Mesenchymal stem cell (in vitro differentiated cells and primary cell): Measurements from ENCODE around the gene MPZL2. TPM values are rescaled to one million over a fixed set of nuclear protein-coding genes. Genes with fewer than 3 reads are reported as not detected.

ENCODE experiments used
- DNase-seq: peaks from one replicate; pipeline ENCODE4 v3.0.0-alpha.2; 2013
- H2AFZ ChIP-seq: one replicate; pipeline ENCODE4 v1.6.1; 2013; ENCODE audit warnings: low read depth, mild to moderate bottlenecking, control low read depth, inconsistent platforms, low read length, moderate library complexity
- H2AK5ac ChIP-seq: 2 replicates; pipeline ENCODE4 v1.6.1; 2013; ENCODE audit warnings: low read length, moderate library complexity, mild to moderate bottlenecking, inconsistent platforms; ENCODE audit not compliant: severe bottlenecking
- H2BK120ac ChIP-seq: one replicate; pipeline ENCODE4 v1.6.1; 2013; ENCODE audit warnings: low read depth, mild to moderate bottlenecking, inconsistent platforms, low read length, moderate library complexity
- H2BK12ac ChIP-seq, 2 experiments: one replicate each; pipeline ENCODE4 v1.6.1; 2013; ENCODE audit warnings: inconsistent platforms in 2 of 2, low read length in 2 of 2, mild to moderate bottlenecking in 2 of 2, moderate library complexity in 2 of 2, control low read depth in 1 of 2
- H2BK15ac ChIP-seq: one replicate; pipeline ENCODE4 v1.6.1; 2013; ENCODE audit warnings: mild to moderate bottlenecking, low read depth, inconsistent platforms; ENCODE audit not compliant: poor library complexity, severe bottlenecking
- H2BK5ac ChIP-seq: 2 replicates; pipeline ENCODE4 v1.6.1; 2013; ENCODE audit warnings: low read depth, mild to moderate bottlenecking, low read length, control low read depth, inconsistent platforms; ENCODE audit not compliant: poor library complexity, severe bottlenecking
- H3K14ac ChIP-seq, 2 experiments: one replicate each; pipeline ENCODE4 v1.6.1; 2013; ENCODE audit warnings: inconsistent platforms in 2 of 2, low read length in 2 of 2, control low read depth in 1 of 2, mild to moderate bottlenecking in 1 of 2, moderate library complexity in 1 of 2
- H3K18ac ChIP-seq, 2 experiments: one replicate each; pipeline ENCODE4 v1.6.1; 2013; ENCODE audit warnings: inconsistent platforms in 2 of 2, low read length in 2 of 2, control low read depth in 1 of 2, low read depth in 1 of 2, mild to moderate bottlenecking in 1 of 2
- H3K23ac ChIP-seq, 2 experiments: one replicate each; pipeline ENCODE4 v1.6.1; 2013; ENCODE audit warnings: inconsistent platforms in 2 of 2, low read length in 2 of 2, mild to moderate bottlenecking in 2 of 2, moderate library complexity in 2 of 2, control low read depth in 1 of 2
- H3K27ac ChIP-seq: 2 replicates; pipeline ENCODE4 v1.5.1; 2013; ENCODE audit warnings: mild to moderate bottlenecking, moderate library complexity, low read length, control low read depth, inconsistent platforms; ENCODE audit not compliant: poor library complexity, severe bottlenecking
- H3K27me3 ChIP-seq, 2 experiments: 2 replicates each; pipeline versions ENCODE4 v1.6.1 to v1.7.0; 2013; ENCODE audit warnings: low read length in 2 of 2, mild to moderate bottlenecking in 2 of 2, moderate library complexity in 2 of 2, control low read depth in 1 of 2, inconsistent platforms in 1 of 2; ENCODE audit not compliant: control insufficient read depth in 1 of 2, insufficient read depth in 1 of 2
- H3K36me3 ChIP-seq, 2 experiments: 2 replicates each; pipeline versions ENCODE4 v1.6.1 to v1.7.0; 2013; ENCODE audit warnings: low read length in 2 of 2, control low read depth in 1 of 2, inconsistent platforms in 1 of 2, low read depth in 1 of 2, mild to moderate bottlenecking in 1 of 2; ENCODE audit not compliant: insufficient read depth in 2 of 2, control insufficient read depth in 1 of 2
- H3K4ac ChIP-seq, 2 experiments: one replicate each; pipeline ENCODE4 v1.6.1; 2013; ENCODE audit warnings: inconsistent platforms in 2 of 2, low read length in 2 of 2, mild to moderate bottlenecking in 2 of 2, moderate library complexity in 2 of 2, control low read depth in 1 of 2, low read depth in 1 of 2
- H3K4me1 ChIP-seq: 2 replicates; pipeline ENCODE4 v1.6.1; 2013; ENCODE audit warnings: low read depth, low read length, control low read depth; ENCODE audit not compliant: control insufficient read depth, insufficient read depth
- H3K4me2 ChIP-seq: 2 replicates; pipeline ENCODE4 v1.6.1; 2013; ENCODE audit warnings: low read length, mild to moderate bottlenecking, inconsistent platforms; ENCODE audit not compliant: poor library complexity, severe bottlenecking
- H3K4me3 ChIP-seq, 2 experiments: 2 replicates each; pipeline versions ENCODE4 v1.5.1 to v1.7.0; 2013; ENCODE audit warnings: low read length in 2 of 2, mild to moderate bottlenecking in 2 of 2, control low read depth in 1 of 2, low read depth in 1 of 2; ENCODE audit not compliant: insufficient read depth in 1 of 2
- H3K79me1 ChIP-seq: replicated peaks from 2 replicates; pipeline ENCODE4 v1.6.1; 2013; ENCODE audit warnings: mild to moderate bottlenecking, control low read depth, low read length, inconsistent platforms; ENCODE audit not compliant: poor library complexity, severe bottlenecking
- H3K9ac ChIP-seq: 2 replicates; pipeline ENCODE4 v1.7.0; 2013; ENCODE audit warnings: mild to moderate bottlenecking, low read length, moderate library complexity
- H3K9me3 ChIP-seq: 2 replicates; pipeline ENCODE4 v1.7.0; 2013; ENCODE audit warnings: mild to moderate bottlenecking, low read length; ENCODE audit not compliant: control insufficient read depth
- H4K8ac ChIP-seq: one replicate; pipeline ENCODE4 v1.6.1; 2013; ENCODE audit warnings: inconsistent platforms, mild to moderate bottlenecking, low read length, moderate library complexity
- H4K91ac ChIP-seq: one replicate; pipeline ENCODE4 v1.6.1; 2013; ENCODE audit warnings: mild to moderate bottlenecking, low read length, inconsistent platforms
- WGBS: methylation state at CpG from one replicate; pipeline ENCODE4 v1.1.7; 2013; ENCODE audit warnings: mixed read lengths; 5-methylcytosine and 5-hydroxymethylcytosine counted together
- polyA plus RNA-seq, 2 experiments: library from polyadenylated mRNA; stranded (reverse); fragments of 200-250 nt; gene quantifications; one replicate each; pipeline ENCODE4 v1.2.3, GENCODE V29; 2013

MPZL2 gene
- polyA plus RNA-seq (2013, experiment 1 of 2), result not detected
- polyA plus RNA-seq (2013, experiment 2 of 2), result 0.03 TPM

DNA sequence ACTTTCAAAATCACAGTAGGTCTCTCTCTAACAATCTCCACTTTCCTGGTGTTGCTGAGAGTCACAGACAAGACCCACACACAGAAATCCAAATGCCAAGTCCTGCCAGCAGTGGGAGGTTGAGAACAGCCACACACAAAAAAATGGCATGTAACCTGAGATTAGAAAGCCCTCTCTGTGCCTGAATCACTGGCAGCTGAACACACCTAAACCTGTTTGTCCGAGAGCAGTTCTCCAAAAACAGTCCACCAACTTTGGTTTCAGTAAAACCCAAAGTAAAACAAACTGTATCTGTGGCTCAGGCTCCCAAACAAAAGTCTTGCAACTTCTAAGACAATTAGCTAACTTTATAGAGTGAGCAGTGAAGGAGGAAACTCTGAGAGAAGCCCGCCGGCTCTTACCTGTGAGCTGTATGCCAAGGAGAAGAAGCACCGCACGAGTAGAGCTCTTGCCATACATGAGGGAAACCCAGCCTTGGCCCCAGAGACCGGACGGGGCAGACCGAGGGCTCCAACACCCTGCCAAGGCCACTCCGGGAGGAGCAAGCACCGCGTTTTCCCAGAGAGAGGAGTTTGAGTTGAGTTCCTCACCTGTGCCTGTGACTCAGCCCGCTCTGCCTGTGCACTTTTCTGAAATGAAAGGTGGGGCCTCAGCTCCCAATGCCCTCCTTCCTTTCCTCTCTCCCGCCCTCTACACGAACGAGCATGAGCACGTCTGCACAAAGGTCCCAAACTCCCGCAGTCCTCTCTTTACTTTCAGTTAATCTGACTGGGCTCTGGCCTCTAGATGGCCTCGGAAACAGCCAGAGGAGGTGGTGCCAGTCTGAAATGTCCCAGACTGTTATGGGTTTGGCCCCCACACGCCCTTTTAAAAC lies at the start of gene MPZL2:
Gene MPZL2, minus strand, starts transcription at position 603 of the 874 bp plus-strand sequence. Its CDS starts 144 bp downstream, at position 459.
- 10% methylated on average over 19 of the region's 19 CpGs for WGBS
- Histone ChIP-seq H3K4me1 (peaks cover 2% of the 10 kb centered on the region), H4K8ac (no peak within 1 kb of the TSS), H3K23ac (no peak within 1 kb of the TSS), H2BK12ac (no peak within 1 kb of the TSS), H3K27me3 (peaks cover 72 to 77% of the 10 kb centered on the region in 2 experiments), H2BK5ac (no peak within 1 kb of the TSS), H3K18ac (no peak within 1 kb of the TSS), H3K4ac (no peak within 1 kb of the TSS), H4K91ac (no peak within 1 kb of the TSS), H2BK120ac (no peak within 1 kb of the TSS), H3K27ac (no peak within 1 kb of the TSS), H3K9ac (no peak within 1 kb of the TSS), H3K36me3 (no peaks in the 10 kb centered on the region), H2AK5ac (no peak within 1 kb of the TSS), H3K14ac (no peak within 1 kb of the TSS), H3K9me3 (no peaks in the 10 kb centered on the region), H2BK15ac (no peak within 1 kb of the TSS), H2AFZ (no peak within 1 kb of the TSS), H3K79me1 (no peaks in the 10 kb centered on the region), H3K4me3 (peak within 1 kb of the TSS in 1 of 2 experiments; percentile 64), H3K4me2 (peak within 1 kb of the TSS; percentile 23)
- no peak for DNase-seq

DNA sequence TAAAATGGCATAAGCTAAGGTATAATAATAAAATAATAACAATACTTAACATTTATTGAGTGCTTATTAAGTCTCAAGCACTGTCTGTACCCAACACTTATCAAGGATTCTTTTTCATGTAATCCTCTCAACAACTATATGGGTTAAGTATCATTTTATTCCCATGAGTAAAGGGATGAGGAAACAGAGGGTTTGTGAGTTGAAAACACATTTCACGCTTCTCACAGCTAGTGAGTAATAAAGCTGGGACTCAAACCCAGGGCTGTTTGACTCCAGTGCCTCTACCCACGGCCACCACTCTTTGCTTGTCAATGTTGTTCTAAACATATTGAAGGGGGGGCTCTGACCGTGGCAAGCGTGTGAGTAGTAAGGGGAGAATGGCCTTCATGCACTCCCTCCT lies 49.1 kb upstream of the MPZL2 start:
- Histone ChIP-seq H3K36me3 (no peaks in the 10 kb centered on the region), H3K14ac (no peak overlapping the region), H3K4me1 (peaks cover 4% of the 10 kb centered on the region), H2AFZ (no peak overlapping the region), H3K4ac (no peak overlapping the region), H2BK12ac (no peak overlapping the region), H3K79me1 (no peaks in the 10 kb centered on the region), H2BK15ac (no peak overlapping the region), H3K23ac (no peak overlapping the region), H3K9me3 (no peaks in the 10 kb centered on the region), H3K18ac (no peak overlapping the region), H4K91ac (no peak overlapping the region), H3K4me2 (no peak overlapping the region), H3K9ac (no peak overlapping the region), H3K27ac (no peak overlapping the region), H3K27me3 (peaks cover 37 to 50% of the 10 kb centered on the region in 2 experiments), H3K4me3 (no peak overlapping the region), H2BK5ac (no peak overlapping the region), H2BK120ac (no peak overlapping the region), H4K8ac (no peak overlapping the region), H2AK5ac (no peak overlapping the region)
- no peak for DNase-seq
- 63% methylated on average over 1 of the region's 4 CpGs for WGBS

DNA sequence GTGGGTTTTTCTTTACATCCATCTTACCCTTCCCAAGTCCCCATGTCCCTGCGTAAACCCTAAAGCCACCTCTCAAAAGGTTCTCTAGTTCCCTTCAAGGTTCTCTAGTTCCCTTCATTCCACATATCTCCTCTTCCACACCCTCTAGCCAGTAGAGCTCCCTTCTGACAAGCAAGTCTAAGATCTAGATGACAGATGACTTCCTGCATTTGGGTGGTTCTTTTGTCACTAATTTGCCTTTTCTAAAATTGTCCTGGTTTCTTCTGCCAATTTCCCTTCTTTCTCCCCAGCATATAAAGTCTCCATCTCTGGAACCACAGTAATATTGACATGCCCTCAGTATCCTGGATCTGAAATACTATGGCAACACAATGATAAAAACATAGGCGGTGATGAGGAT lies 48.2 kb upstream of the MPZL2 start:
- H2AFZ ChIP-seq, result no peak overlapping the region

DNA sequence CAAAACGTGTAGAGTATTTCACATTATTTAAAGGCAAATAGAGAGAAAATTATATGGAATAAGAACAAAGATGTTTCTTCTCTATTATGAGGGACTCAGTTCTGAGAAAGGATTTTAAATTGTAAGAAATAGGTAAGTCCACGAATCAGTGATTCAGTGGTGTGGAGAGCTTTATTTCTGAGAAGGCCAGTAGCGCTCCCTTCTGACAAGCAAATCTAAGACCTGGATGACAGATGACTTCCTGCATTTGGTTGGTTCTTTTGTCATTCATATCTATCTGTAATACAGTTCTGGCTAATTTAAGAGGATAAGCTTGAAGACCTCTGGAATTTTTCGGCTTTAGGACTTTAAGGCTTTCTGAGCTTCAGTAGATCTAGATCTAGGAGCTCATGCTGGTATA lies 47.4 kb upstream of the MPZL2 start:
- no peak for DNase-seq
- no peak overlapping the region for H3K14ac ChIP-seq
- no peak overlapping the region for H4K91ac ChIP-seq
- H2BK15ac ChIP-seq, result no peak overlapping the region
- no peak overlapping the region for H4K8ac ChIP-seq
- no peak overlapping the region for H2BK12ac ChIP-seq
- no peaks in the 10 kb centered on the region for H3K36me3 ChIP-seq
- H2BK5ac ChIP-seq, result no peak overlapping the region
- no peak overlapping the region for H3K23ac ChIP-seq
- H3K9ac ChIP-seq, result no peak overlapping the region
- peaks cover under 1% of the 10 kb centered on the region for H3K4me1 ChIP-seq
- no peak overlapping the region for H2AFZ ChIP-seq
- no peaks in the 10 kb centered on the region for H3K9me3 ChIP-seq
- no peak overlapping the region for H2BK120ac ChIP-seq
- H3K27me3 ChIP-seq, result peaks cover 37 to 49% of the 10 kb centered on the region in 2 experiments
- H3K18ac ChIP-seq, result no peak overlapping the region
- H3K27ac ChIP-seq, result no peak overlapping the region
- H2AK5ac ChIP-seq, result no peak overlapping the region
- no peaks in the 10 kb centered on the region for H3K79me1 ChIP-seq
- H3K4me3 ChIP-seq, result no peak overlapping the region
- no peak overlapping the region for H3K4ac ChIP-seq
- H3K4me2 ChIP-seq, result no peak overlapping the region
- WGBS, result 17% methylated on average over 1 of the region's 4 CpGs

More for the DNA sequence above, 48.2 kb upstream of the MPZL2 start:
- Histone ChIP-seq H2BK5ac (no peak overlapping the region), H3K27me3 (peaks cover 37 to 50% of the 10 kb centered on the region in 2 experiments), H3K27ac (no peak overlapping the region), H3K4me2 (no peak overlapping the region), H3K9ac (no peak overlapping the region), H3K18ac (no peak overlapping the region), H3K79me1 (no peaks in the 10 kb centered on the region), H4K8ac (no peak overlapping the region), H4K91ac (no peak overlapping the region), H3K9me3 (no peaks in the 10 kb centered on the region), H2BK15ac (no peak overlapping the region), H3K36me3 (no peaks in the 10 kb centered on the region), H2AK5ac (no peak overlapping the region), H3K23ac (no peak overlapping the region), H3K4me1 (peaks cover 4% of the 10 kb centered on the region), H2BK120ac (no peak overlapping the region), H3K4ac (no peak overlapping the region), H2BK12ac (no peak overlapping the region), H3K14ac (no peak overlapping the region), H3K4me3 (no peak overlapping the region)
- DNase-seq, result no peak
- WGBS, result 95% methylated on average over 2 of the region's 2 CpGs
